HG02642 (cell line): ENCODE measurements around the gene LRRC4C.
"Not testable (repeated sequence)": the region's sequence is repeated elsewhere in the genome, so short reads cannot be mapped to it uniquely, and the experiment has no call there.

Experiments used
- ATAC-seq: cut with Tn5 transposase; IDR thresholded peaks from one replicate; pipeline ENCODE4 v1.9.1; 2021; ENCODE audit warnings: mild to moderate bottlenecking; ENCODE audit not compliant: unreplicated experiment, poor library complexity

The LRRC4C gene

DNA sequence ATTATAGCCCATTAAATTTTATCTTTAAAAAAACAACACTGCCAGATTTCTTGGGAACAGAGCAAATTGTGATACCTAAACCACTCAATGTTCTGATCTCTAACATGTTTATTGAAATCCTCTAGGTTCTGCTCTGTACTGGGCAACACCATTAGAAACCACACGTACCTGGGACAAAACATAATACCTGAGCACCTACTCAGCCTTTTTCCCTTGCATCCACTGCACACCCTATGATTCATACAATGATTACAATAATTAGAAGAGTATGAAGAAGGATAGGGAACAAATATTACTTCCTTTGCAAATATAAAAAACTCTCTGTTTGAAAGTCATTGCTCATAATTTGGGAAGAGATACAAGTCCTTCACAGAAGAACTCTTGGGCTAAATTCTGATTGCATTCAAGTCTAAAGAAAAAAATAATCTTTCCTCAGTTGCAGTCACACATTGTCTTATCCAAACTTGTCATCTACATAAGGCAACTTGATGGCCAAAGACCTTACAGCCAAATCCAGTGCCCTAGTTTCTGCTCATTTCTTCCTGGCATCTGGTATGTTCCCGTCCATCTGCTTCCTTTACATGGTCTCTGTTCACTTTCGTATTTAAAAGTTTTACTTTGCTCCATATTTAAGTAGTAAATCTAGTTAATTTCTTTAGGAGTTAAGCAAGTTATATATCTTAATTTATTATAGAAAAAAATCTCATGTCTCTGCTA, 407.4 kb downstream of the LRRC4C start:
- ATAC-seq, result no peak

DNA sequence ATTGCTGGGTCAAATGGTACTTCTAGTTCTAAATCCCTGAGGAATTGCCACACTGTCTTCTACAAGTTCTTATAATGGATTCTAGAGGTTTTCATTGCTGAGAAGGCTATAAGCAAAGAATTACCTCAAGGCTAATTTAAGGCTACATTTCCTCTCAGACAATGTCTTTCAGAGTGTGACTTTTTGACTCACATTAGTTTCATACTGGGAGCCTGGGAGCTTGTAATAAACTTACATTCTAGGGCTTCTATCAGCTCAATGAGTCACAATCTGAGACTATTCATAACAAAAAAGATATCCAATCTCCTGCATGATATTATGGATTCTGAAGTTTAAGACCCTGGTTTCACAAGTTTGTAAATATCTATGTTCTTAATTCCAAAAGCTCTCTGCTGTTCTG, 408.7 kb downstream of the LRRC4C start:
- no peak for ATAC-seq

GRCh38 chr11:41047229-41047628, 412.2 kb downstream of the LRRC4C start:
- no peak for ATAC-seq

DNA sequence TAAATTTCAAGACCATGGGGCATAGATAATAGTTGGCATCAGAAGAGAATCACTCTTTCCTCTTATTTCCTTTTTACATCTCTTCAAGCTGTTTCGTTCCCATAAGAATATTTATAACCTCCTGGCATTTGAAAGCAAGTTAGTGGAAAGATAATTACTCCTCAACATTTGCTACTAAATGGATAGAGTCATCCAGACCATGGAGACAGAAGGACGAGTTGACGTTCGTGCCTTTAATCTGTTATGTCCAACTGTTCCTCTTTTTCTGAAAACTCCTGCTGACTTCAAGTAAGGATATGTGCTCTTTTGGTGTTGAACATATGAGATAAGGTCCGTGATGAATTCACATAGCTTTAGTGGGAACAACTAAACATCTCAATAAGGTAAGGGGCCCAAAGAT, 414.2 kb downstream of the LRRC4C start:
- no peak for ATAC-seq

DNA sequence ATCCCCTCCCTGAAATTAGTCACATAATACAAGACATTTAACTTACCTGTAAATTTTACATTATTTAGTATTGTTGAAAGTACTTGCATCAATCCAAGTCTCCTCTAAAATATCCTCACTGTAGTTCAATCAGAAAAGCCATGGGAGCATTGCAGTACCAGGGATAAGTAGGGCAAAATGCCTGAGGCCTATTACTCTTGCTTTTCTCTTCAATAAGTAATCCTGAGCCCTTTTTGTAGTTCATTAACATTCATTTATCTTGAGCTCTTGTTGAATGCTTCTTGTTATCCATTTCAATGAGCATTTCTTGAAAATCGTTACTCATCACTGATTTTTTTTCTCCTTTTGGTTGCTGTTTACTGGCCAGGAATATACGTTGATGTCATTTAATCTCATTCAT, 414.7 kb downstream of the LRRC4C start:
- ATAC-seq, result no peak

DNA sequence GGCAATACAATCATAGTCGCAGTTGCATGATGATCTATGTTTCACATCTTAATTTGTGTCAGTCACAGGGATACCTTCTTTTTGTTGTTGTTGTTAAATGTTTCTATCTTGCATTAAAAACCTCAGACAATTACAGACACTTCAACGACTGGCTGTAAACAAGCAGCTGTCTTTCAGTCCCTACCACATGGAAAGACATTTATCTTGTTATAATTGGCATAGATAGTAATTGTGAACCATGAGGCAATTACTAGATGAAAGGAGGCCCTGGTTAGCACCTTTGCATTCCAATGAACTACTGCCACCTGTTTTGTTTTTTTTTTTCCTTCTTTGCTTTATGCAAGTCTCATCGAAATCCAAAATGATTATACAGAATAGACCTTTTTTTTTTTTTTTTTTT, 416.8 kb downstream of the LRRC4C start:
- no peak for ATAC-seq

GRCh38 chr11:41040474-41040873, 419.0 kb downstream of the LRRC4C start:
- no peak for ATAC-seq

DNA sequence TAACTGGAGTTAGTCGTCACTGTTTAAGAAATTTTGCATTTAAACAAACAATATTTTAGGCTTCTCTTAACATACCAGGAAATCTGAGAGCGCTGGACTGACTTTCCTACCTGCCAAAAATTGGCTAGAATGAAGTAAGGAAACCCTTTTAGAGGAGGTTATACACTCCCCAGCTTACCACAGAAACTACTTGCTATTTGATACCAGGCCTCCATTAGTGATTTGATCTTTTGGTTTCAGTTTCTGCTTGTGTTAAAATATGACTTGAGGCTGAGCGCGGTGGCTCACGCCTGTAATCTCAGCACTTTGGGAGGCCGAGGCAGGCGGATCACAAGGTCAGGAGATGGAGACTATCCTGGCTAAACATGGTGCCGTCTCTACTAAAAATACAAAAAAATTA, 419.9 kb downstream of the LRRC4C start:
- no peak for ATAC-seq

DNA sequence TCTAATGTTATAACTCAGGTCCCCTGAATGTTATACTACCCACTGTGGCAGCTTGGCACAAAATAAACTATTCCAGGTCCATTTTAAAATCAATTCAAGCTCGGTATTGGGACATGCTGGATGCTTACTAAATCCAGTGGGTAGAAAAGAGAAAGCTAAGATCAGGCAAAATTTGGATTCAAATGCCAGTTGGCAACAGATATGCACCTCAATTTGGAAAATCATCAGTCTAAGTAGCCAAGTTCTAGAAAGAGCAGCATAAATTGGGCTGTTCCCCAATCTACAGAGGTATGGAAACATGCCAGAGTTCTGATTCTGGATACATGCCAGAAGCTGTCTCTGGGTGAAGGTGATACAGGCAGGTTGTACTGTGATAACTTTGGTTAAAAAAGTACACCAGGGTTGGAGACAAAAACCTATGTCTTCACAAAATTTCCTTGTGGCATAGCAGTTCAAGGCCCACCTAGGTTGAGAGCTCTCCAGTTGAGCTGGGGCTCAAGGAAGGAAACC, 427.8 kb downstream of the LRRC4C start:
- no peak for ATAC-seq

DNA sequence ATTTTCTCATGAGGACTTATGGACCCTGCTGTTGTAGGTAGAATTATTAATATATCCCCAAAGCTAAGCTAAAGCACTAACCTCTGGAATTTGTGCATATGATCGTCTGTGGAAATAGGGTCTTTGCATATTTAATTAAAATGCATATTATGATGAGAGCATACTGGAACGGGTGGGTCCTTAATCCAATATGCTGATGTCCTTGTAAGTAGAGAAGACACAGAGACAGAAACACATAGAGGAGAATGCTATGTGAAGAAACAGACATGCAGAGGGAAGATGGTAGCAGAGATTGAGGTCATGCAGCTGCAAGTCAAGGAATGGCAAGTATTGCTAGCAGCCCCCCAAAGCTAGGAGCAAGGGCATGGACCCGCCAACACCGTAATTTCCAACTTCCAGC, 439.2 kb downstream of the LRRC4C start:
- no peak for ATAC-seq

- not testable (repeated sequence) for ATAC-seq
Measured at GRCh38 chr11:41019666-41020065, 439.8 kb downstream of the LRRC4C start.

DNA sequence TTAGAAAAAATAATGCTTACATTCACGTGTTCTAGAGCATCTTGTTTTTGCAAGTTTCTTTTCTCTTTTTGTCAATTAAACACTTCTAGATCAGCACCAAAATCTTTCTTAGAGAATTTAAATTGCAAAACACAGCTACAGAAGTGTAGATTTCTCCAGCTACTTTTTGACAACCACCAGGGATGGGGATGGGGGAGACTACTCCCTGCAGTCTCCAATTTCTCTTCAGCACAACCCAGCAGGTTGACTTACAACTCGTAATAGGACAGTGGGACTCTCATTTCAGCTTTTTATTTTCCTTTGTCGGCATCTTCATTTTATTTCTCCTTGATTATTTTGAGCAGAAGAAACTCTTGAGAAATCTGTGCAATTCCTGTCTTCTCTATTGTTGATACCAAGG, 441.2 kb downstream of the LRRC4C start:
- ATAC-seq, result no peak

GRCh38 chr11:41010361-41011050, 448.9 kb downstream of the LRRC4C start:
- no peak for ATAC-seq

- no peak for ATAC-seq
Measured at GRCh38 chr11:41005986-41006385, 453.5 kb downstream of the LRRC4C start.

DNA sequence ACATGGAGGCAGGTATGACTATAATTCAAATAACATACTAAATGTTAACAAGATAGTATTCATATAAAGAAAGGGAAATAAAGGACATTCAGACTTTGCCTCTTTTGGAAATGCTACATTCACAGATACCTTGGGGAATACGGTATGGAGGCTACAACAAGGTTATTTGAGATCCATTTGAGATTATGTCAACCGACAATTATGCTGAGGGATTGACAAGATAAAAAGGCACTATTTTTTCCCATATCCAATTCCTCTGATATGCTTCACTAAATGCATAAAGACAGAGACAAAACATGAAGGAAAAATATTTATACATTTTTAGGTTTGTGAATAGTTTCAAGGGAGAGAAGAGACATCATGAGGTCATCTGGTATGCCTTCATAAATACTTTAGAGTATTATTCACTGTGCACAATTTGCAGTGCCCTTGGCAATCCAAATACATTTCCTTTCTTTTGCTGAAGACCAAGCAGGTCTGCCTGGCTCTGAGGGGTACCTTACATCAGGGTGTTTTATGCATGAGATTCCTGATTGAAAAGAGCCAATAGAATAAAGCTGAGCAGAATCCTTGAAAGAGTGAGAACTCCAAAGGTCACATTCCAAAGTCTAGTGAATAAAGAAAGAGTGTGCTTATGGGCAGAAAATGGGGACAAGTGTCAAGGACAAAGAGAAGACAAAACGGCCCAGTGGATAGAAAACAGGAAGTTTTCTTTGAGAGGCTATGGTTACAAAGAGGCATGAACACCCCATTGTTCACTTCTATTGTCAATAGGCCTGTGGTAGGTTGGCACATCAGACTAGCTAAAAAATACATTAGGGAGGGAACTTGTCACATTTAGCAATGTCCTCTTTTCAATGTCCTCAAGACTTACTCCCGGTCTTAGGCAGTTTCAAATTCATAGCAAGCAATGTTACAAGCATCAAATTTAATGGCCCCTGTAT, 455.8 kb downstream of the LRRC4C start:
- ATAC-seq, result no peak

DNA sequence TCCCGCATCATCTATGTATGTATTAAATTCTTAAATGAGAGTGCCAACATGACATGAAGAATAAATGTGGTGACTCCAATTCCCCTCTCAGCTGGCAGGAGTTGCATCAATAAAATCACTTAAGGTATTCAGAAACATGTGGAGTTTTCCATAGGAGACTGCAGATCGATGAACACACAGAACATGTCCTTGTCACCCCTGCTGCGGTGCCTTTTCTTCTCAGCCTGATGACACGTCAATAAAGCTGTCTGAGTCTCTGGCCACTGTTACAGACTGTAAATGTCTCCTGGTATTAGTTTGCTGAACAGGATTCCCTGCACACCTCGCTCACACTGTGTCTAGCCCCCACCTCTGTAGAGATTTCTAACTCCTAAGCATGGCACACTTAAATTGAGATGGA, 460.5 kb downstream of the LRRC4C start:
- ATAC-seq, result no peak

- ATAC-seq, result no peak
Measured at GRCh38 chr11:40987776-40988435, 471.5 kb downstream of the LRRC4C start.

GRCh38 chr11:40986320-40986719, 473.1 kb downstream of the LRRC4C start:
- no peak for ATAC-seq

DNA sequence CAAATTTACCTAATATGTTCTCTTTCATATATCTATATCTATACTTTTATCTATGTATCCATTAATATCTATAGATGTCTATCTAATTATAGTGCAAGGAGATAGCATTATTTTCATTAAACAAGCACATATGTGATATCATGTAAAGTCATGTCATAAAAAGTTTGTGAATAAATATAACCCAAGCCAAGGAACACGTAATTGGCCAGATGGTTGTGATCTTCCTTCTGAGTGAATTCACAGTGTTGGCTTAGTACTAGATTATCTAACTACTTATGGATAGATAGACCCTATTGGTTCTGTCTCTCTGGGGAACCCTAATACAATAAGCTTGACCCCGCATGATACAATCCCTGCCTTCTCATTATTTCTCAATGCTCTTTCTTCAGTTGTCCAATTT, 484.4 kb downstream of the LRRC4C start:
- ATAC-seq, result no peak

DNA sequence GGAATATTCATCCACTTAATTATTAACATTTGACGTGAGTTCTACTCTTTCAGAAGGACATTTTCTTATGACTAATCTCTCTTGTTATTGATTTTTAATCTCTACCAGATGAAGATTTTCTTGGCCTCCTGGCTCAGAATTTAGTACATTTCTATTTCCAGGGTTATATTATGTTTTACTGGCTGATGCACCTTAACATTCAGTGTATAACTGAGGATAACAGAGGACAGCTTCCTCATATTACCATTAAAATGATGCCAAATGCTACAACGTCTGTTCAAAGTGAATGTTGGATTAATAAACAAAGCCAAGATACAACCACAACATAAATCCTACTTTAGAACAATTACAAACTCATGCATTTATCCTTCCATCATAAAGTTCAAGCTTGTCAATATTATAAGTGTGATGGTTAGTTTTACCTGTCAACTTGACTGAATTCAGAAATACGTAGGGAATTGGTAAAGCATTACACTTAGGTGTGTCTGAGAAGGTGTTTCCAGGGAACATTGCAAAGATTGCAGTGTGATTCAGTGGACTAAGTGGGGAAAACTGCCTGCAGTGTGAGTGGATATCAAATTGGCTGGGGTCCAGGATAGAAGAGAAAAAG, 485.2 kb downstream of the LRRC4C start:
- no peak for ATAC-seq
